Measurements from ENCODE around the gene LCE1F. TPM values are rescaled to one million over a fixed set of nuclear protein-coding genes. Genes with fewer than 3 reads are reported as not detected.

LCE1F gene
- total and polyA plus RNA-seq, 3 donors from 2014 or later = not detected

DNA sequence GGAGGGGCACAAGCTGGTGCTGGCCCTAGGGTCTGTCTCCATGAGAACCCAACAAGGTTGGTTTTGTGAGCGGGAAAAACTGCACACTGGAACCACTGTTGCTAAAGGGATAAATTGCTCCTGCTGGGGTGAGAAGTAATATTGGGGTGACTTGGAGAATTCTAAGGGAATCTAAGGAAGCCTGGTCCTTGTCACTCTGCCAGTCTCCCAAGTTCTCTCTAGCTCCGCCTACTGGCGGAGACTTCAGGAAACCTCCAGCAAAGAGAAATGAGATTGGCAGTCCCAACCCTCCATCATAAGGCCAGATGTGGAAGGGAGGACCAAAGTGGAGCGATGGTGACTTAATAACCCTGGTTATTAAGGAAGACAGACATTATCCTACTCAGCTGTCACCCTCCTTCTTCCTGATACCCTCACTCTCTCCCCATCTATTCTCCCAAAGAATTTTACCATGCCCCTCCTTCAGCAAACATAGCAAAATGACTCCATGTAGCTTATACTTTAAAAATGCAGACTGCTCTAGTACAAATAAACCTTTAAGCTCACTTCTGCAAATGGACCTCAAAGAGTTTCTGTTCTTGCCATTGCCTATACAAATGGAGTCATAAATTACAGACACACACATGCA is 2.7 kb downstream of the LCE1F start:
- no peak overlapping the region for H3K4me3 ChIP-seq
- H3K9me3 ChIP-seq = no peaks in the 10 kb centered on the region
- no peaks in the 10 kb centered on the region for H3K4me1 ChIP-seq
- H3K36me3 ChIP-seq (ENCODE audit: low read depth, missing control alignments) = no peaks in the 10 kb centered on the region
- TF ChIP-seq, protein P1, sequence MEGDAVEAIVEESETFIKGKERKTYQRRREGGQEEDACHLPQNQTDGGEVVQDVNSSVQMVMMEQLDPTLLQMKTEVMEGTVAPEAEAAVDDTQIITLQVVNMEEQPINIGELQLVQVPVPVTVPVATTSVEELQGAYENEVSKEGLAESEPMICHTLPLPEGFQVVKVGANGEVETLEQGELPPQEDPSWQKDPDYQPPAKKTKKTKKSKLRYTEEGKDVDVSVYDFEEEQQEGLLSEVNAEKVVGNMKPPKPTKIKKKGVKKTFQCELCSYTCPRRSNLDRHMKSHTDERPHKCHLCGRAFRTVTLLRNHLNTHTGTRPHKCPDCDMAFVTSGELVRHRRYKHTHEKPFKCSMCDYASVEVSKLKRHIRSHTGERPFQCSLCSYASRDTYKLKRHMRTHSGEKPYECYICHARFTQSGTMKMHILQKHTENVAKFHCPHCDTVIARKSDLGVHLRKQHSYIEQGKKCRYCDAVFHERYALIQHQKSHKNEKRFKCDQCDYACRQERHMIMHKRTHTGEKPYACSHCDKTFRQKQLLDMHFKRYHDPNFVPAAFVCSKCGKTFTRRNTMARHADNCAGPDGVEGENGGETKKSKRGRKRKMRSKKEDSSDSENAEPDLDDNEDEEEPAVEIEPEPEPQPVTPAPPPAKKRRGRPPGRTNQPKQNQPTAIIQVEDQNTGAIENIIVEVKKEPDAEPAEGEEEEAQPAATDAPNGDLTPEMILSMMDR (IDR thresholded peaks at IDR 0.05) = no peak
- no peak for TF ChIP-seq POLR2A (IDR thresholded peaks at IDR 0.05)
- H3K27me3 ChIP-seq = no peaks in the 10 kb centered on the region
- 58 to 68% methylated on average over 4 of the region's 4 CpGs for WGBS, 2 donors
- intact Hi-C loops (cut with DNase I; ENCODE audit: low total_unique reads) = no loop called here
- no peak overlapping the region for H3K27ac ChIP-seq
- DNase-seq = no peak

DNA sequence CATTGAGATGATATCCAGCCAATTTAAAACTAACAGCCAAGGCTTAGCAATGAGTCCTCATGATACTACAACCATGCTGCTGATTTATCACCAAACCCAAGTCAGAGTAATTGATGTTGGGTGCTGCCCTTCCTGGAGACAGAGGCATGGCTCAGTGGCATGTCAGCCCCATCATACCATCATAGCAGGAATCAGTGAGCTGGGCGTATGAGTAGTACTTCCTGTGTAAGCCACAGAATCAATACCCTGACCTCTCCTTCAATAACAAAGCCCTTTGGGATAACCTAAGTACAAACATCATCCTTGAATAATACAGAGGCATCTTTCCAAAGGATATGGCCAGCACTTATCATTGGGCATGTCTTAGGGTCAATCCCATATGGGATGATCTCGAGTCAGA is 8.2 kb downstream of the LCE1F start:
- WGBS, 2 donors = 89 to 93% methylated on average over 2 of the region's 2 CpGs
- TF ChIP-seq POLR2A (IDR thresholded peaks at IDR 0.05) = no peak
- TF ChIP-seq, protein P1 (IDR thresholded peaks at IDR 0.05) = no peak
- Histone ChIP-seq H3K27me3 (no peaks in the 10 kb centered on the region), H3K36me3 (ENCODE audit: low read depth, missing control alignments) (no peaks in the 10 kb centered on the region), H3K27ac (no peak overlapping the region), H3K4me3 (no peak overlapping the region), H3K4me1 (no peaks in the 10 kb centered on the region), H3K9me3 (no peaks in the 10 kb centered on the region)
- no peak for DNase-seq
- intact Hi-C loops (cut with DNase I; ENCODE audit: low total_unique reads) = no loop called here

DNA sequence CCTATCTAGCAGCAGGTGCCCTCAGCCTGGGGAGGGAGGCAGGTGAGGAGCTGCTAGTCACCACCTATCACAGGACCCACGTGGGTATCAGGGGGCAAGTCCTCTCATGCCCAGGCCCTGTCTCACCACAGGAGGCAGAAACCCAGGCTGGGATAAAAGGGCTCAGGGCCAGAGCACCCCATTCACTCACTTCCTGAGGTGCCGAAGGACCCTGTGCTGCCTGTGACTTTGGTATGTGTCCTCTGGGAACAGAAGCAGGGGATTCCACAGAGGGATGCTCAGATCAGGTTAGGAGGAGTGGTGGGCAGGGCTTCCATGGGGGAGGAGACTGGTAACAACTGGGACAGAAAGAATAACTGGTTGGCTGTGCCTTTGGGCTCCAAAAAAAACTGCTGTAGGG is 11.1 kb downstream of the LCE1F start, which contains the start of gene LCE1E:
Gene LCE1E (plus strand): TSS at position 181 of the 400 bp plus-strand sequence. CDS start 1,043 bp downstream, outside the sequence.
- no peaks in the 10 kb centered on the region for H3K9me3 ChIP-seq
- TF ChIP-seq, protein P1 (IDR thresholded peaks at IDR 0.05) = no peak
- TF ChIP-seq POLR2A (IDR thresholded peaks at IDR 0.05) = no peak
- H3K27me3 ChIP-seq = no peaks in the 10 kb centered on the region
- WGBS, 2 donors = 38 to 67% methylated on average over 2 of the region's 2 CpGs
- H3K4me3 ChIP-seq = no peak within 1 kb of the TSS
- no peaks in the 10 kb centered on the region for H3K36me3 ChIP-seq (ENCODE audit: low read depth, missing control alignments)
- H3K4me1 ChIP-seq = no peaks in the 10 kb centered on the region
- intact Hi-C loops (cut with DNase I; ENCODE audit: low total_unique reads) = no loop called here
- no peak for DNase-seq
- no peak within 1 kb of the TSS for H3K27ac ChIP-seq

DNA sequence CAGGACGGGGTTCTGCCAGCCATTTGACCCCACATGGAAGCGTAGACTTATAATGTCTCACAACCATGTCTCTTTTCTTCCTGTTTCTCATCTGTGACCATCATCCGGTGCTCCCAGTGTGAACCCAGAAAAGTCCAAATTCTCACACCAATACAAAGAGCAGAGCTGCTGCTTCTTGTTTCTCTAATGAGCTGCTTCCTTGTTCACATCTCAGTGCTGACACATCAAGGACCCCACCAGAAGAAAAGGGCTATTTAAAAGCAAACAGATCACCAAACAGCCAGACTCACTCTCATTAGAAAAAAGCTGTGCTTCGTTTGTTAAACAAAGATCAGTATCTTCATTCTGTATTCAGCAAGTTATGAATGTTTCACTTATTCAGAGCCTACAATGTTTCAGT is 20.7 kb downstream of the LCE1F start:
- Histone ChIP-seq H3K36me3 (ENCODE audit: low read depth, missing control alignments) (no peaks in the 10 kb centered on the region), H3K27me3 (no peaks in the 10 kb centered on the region), H3K9me3 (no peaks in the 10 kb centered on the region), H3K4me1 (no peaks in the 10 kb centered on the region), H3K4me3 (no peak overlapping the region), H3K27ac (no peak overlapping the region)
- 54 to 71% methylated on average over 4 of the region's 4 CpGs for WGBS, 2 donors
- intact Hi-C loops (cut with DNase I; ENCODE audit: low total_unique reads) = no loop called here
- no peak for DNase-seq
- TF ChIP-seq, protein P1 (IDR thresholded peaks at IDR 0.05) = no peak
- no peak for TF ChIP-seq POLR2A (IDR thresholded peaks at IDR 0.05)

DNA sequence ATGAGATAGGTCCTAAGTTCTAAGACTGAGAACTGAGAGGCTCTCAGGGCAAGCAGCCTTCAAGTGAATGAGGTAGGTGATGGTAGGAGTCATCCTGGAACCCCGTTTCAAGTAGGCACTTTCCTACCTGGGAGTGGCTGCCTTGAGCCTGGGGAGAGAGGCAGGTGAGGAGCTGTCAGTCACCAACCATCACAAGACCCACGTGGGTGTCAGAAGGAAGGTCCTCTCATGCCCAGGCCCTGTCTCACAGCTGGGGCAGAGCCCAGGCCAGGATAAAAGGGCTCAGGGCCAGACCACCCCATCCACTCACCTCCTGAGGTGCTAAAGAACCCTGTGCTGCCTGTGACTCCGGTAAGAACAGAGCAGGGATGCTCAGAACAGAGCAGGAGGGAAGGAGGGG is 21.5 kb downstream of the LCE1F start, which contains the start of gene LCE1D:
Gene LCE1D (plus strand): TSS at position 301 of the 400 bp plus-strand sequence. CDS start 1,074 bp downstream, outside the sequence.
- intact Hi-C loops (cut with DNase I; ENCODE audit: low total_unique reads) = no loop called here
- H3K36me3 ChIP-seq (ENCODE audit: low read depth, missing control alignments) = no peaks in the 10 kb centered on the region
- 47 to 59% methylated on average over 3 of the region's 3 CpGs for WGBS, 2 donors
- TF ChIP-seq POLR2A (IDR thresholded peaks at IDR 0.05) = no peak
- TF ChIP-seq, protein P1 (IDR thresholded peaks at IDR 0.05) = no peak
- H3K4me1 ChIP-seq = no peaks in the 10 kb centered on the region
- H3K27ac ChIP-seq = no peak within 1 kb of the TSS
- no peaks in the 10 kb centered on the region for H3K27me3 ChIP-seq
- H3K9me3 ChIP-seq = no peaks in the 10 kb centered on the region
- no peak for DNase-seq
- H3K4me3 ChIP-seq = no peak within 1 kb of the TSS

Measured in testis (tissue), 3 donors.